ENCODE measurements around the gene MAOB.

MAOB gene

GRCh38 chrX:43860646-43861370, 21.4 kb downstream of the MAOB start:
- TF ChIP-seq CTCF (IDR thresholded peaks at IDR 0.05; ENCODE audit: low read depth, low read length) = no peak

GRCh38 chrX:43853225-43853828, 28.9 kb downstream of the MAOB start:
- no peak for TF ChIP-seq CTCF (IDR thresholded peaks at IDR 0.05; ENCODE audit: low read depth, low read length)
- no peak overlapping the region for H3K4me3 ChIP-seq (ENCODE audit: low read depth, low read length)

More at GRCh38 chrX:43860646-43861370, 21.4 kb downstream of the MAOB start:
- H3K4me3 ChIP-seq (ENCODE audit: low read depth, low read length) = no peak overlapping the region

DNA sequence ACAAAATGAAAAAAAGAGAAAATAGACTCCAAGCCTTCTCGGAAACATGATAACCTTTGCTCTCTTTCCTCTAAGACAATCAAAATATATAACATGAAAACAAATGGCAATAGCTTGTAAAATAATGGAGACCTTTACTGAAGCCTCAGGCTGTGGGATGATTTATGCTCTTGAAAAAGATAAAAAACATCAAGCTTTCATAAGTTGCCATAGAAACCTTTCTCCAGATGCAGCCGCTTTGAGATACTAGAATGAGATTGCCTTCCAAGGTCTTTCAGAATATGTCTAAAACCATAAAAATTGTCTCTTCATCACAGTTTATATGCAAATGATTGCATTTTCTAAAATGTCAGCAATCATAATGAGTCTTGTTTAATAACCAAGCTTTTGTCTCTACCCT, 31.6 kb downstream of the MAOB start:
- H3K4me3 ChIP-seq (ENCODE audit: low read depth, low read length) = no peak overlapping the region
- TF ChIP-seq CTCF (IDR thresholded peaks at IDR 0.05; ENCODE audit: low read depth, low read length) = no peak

GRCh38 chrX:43849173-43849572, 33.1 kb downstream of the MAOB start:
- TF ChIP-seq CTCF (IDR thresholded peaks at IDR 0.05; ENCODE audit: low read depth, low read length) = no peak
- no peak overlapping the region for H3K4me3 ChIP-seq (ENCODE audit: low read depth, low read length)

GRCh38 chrX:43847352-43847751, 34.9 kb downstream of the MAOB start:
- H3K4me3 ChIP-seq (ENCODE audit: low read depth, low read length) = no peak overlapping the region
- no peak for TF ChIP-seq CTCF (IDR thresholded peaks at IDR 0.05; ENCODE audit: low read depth, low read length)

GRCh38 chrX:43846558-43846957, 35.7 kb downstream of the MAOB start:
- no peak overlapping the region for H3K4me3 ChIP-seq (ENCODE audit: low read depth, low read length)
- no peak for TF ChIP-seq CTCF (IDR thresholded peaks at IDR 0.05; ENCODE audit: low read depth, low read length)

GRCh38 chrX:43845776-43846175, 36.5 kb downstream of the MAOB start:
- no peak for TF ChIP-seq CTCF (IDR thresholded peaks at IDR 0.05; ENCODE audit: low read depth, low read length)
- H3K4me3 ChIP-seq (ENCODE audit: low read depth, low read length) = no peak overlapping the region
